GM18519 (cell line): ENCODE results near the gene CASZ1.

Source experiments
- ATAC-seq: cut with Tn5 transposase; IDR thresholded peaks from one replicate; pipeline ENCODE4 v1.9.1; 2021; ENCODE audit warnings: mild to moderate bottlenecking, moderate library complexity; ENCODE audit not compliant: unreplicated experiment, low FRiP score

CASZ1 gene

DNA sequence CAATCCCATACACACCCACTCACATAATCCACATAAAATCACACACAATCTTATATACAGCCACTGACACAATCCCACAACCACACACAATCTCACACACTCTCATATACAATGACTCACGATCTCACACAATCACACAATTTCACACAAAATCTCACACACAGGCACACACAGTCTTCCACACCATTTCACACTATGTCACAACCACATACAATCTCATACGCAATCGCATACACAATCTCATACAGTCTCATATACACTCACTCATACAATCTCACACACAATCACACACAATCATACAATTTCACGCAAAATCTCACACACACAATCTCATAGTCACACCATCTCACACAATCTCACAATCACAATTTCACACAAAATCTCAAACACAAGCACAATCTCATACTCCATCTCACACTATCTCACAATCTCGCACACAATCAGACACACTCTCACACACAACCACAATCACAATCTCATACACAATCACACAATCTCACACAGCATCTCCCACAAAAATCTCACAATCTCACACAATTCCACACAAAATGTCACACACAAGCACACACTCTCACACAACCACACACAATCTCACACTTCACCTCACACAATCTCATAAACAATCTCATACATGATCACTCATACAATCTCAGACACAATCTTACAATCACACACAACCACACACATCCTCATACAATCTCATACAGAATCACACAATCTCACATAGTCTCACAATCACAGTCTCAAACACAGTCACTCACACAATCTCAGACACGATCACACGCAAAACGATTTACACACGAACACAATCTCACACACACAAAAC, 18.5 kb downstream of the CASZ1 start:
- no peak for ATAC-seq

DNA sequence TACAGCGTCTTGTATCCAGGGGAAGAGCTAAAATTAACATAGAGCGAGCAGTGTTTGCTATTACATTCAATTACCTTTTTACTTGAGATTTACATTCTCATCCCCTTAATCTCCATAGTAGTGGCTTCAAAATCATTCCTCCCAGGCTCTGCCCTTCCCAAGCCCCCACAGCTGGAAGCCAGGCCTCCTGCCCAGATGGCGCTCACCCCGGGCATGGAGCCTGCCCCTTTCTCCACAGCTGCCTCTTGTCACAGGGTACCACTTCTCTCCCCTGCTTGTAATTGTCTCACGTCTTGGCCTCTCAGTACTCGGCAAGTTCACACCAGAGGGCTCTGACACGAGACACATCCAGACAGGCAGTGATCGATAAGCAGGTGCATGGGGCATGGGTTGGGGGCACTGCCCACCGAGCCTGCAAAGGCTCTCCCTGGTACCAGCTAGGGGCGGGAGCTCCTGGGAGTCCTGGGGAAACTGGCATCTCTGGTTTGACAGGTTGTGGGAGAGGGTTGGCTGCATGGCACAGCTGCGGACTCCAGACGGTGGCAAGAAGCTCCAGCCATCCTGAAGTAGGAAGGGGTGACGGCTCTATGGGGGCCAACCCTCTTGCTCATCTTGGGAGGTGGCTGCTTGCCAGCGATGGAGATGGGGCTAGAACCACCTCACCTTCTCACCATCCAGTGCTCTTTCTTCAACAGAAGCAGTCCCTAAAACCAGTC, 20.1 kb downstream of the CASZ1 start:
- no peak for ATAC-seq

DNA sequence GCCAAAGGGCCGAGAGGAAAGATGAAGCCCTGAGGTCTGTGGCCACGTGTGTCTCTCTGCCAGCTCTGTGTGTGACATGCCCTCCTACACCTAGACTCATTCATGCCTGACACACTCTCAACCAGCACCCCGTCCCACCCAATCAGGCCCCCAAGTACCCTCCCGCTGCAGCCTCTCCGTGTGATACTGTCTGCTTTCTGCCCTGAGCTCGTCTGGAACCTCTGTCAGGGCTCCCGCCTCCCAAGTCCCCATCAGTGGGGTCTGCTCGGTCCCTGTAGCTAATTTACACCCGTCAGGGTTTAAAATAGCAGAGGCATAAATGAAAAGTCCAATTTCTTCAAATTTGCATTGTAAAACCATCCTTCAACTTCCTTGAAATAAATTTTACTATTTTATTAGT, 20.7 kb downstream of the CASZ1 start:
- ATAC-seq: no peak

DNA sequence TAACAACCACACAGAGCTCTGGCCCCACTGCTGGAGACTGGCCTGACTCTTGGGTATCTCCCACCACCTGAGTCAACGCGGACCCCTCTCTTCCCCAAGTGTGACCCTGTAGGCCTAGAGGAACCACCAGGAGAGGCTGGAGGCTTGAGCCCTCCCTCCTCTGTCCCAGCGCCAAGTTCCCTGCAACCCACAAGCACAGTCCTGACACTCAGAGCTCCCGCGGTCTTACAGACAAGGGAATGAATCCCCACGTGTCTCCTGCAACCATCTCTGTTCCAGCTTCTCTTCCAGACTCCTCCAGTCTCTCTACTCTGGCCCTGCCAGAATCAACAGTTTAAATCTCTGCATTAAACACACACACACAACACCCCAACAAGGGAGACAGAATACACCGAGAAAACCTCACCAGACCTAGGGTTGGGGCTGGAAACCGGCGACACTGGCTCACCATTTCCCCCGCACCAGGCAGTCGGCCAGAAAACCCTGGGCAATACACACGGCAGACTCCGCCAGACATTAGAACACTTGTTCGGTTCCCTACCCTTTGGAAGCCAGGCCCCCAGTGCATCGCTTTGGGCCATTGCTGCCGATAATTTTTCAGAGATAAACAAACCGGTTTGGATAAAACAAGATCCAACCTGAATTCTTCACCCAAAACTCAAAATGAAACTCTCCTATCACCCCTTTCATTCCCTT, 21.7 kb downstream of the CASZ1 start:
- ATAC-seq: no peak

DNA sequence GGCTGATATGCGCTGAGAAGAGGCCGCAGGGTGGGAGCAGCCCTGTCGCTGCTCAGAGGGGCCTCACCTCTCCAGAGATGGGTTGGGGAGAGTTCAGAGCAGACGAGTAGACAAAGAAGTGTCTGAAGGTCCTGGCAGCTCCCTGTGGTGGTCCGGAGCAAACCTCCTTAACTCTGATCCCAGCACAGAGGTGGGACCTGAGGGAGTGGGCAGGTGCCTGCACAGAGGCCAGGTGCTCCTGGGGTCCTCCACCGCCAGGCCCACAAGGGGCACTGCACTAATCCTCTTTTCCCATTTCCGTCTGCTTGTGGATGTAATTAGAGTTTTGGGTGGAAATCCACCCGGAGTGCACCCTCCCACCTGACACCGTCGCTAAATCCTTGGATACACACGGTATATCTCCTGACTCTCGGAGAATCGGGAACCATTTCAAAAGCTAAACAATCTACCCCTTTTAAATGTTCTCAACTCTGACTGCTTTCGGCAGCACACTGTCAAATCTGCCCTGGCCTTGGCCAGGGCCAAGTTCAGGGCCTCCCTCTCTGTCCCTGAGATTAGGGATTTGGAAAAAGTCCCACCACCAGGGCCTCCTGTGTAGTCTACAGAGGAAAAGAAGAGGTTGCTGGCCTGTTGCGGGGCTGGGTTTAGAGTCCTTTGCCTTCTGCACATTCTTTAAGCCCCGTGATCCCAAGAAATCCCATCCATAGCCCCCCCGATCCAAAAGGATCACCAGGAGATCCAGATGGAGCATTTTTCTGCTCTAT, 22.4 kb downstream of the CASZ1 start:
- no peak for ATAC-seq

DNA sequence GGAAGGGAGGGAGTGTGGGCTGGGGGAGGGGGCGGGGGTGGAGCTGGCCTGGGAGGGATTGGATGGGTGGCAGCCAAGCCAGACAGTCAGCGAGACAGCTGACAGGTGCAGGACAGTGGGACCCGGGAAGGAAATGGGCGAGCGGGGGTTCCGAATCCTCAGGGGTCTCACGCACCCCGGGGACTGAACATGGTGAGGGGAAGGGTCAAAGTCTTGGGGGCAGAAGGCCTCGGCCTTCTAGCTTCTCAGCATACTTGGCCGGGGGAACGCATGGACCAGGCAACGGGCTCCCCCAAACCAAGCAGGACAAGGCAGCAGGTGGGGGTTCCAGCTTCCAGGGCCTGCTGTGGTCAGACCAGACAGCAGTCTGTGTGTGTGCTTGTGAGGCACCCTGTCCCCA, 23.1 kb downstream of the CASZ1 start:
- ATAC-seq: no peak

DNA sequence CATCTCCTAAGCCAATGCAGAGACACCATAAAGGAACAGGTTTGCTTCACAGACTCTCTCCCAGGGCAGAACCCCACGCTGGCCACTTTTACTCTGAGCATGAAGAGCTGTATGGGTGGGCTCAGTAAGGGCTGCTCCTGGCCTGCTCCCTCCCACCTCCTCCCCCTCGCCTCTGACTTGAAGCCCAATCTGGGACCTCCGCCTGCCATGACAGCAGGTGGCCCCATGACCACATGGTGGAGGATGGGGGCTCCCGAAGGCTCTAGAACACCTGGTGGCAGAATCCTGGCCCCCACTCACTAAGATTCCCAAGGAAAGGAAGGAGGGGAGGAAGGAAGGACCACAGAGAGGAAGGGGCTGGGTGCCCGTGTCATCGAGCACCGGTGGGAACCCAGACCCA, 23.7 kb downstream of the CASZ1 start:
- no peak for ATAC-seq

DNA sequence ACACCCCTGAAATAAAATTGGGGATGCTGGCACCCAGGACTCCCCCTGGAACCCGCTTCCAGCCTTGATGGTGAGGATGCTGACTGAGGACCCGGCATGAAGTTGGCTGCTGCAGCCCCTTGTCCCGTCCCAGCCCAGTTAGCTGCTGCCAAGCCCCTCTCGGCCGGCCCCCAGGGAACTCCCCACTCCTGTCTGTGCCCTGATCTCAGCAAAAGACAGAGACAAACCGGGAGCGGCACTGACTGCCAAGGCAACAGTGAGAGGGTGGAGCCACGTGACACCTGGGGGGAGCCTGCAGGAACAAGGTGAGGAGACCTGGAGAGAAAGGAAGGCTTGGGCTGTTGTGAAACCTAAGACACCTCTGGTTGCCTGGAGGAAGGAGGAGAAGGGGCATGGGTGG, 24.7 kb downstream of the CASZ1 start:
- no peak for ATAC-seq

DNA sequence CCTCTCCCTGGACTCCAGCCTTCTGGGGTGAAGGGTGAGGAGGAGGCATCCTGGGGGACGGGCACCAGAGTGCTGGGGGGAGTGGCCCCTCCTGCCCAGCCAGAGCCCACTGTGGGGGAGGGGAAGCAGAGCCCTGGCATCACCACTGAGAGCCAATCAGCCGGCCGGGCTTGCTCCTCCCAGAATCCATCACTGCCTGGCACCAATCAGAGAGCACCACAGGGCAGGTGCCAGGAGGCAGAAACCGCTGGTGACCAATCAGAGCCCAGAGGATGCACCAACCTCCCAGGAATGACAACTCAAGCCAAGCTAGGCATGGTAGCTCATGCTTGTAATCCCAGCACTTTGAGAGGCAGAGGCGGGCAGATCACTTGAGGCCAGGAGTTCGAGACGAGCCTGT, 27.9 kb downstream of the CASZ1 start:
- ATAC-seq: no peak

DNA sequence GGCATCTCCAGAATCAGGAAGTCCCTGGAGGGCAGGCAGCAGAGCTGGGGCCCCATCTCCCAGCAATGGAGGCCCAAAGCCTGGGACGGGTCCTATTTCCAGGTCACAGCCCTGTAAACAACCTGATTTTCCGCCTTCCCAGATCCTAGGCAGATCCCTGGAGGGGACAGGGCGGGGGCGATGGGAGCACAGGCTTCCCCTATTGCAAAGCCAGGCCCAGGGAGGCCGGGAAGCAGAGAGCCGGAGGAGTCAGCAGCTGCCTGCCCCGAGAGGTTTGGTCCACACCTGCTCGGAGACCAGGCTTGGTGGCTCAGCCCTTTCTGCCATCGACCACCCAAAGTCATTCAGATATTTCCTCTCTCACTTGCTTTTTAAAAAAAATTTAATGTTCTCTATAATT, 29.2 kb downstream of the CASZ1 start:
- ATAC-seq: no peak

DNA sequence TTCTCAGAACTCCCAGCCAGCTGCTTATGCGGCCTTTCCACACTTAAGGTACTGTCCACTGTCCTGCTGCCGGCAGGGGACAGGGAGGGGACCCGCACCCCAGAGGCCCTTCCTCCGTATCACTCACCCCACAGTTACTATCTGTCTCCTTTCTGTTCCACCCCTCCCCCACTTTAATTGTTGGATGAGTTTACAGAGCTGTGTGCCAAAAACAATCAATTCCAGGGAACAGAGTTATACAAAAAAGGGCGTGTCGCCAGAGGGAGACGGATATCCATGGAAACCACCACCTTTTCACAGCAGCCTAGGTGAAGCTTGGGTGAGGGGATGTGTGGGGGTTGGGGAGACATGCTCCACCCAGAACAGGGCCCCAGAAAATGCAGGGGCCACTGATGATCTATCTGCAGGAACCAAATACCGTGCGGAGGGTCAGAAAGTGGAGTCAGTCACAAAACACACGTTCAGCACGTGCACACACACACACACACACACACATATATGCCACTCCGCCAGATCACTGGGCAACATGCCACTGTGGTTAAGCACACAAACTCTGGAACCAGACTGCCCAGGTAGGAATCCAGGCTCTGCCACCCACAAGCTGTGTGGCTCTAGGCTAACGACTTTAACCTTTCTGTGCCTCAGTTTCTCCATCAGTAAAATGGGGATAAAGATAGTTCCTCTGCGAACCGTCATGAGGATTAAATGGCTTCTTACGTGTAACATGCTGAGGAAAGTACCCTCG, 30.5 kb downstream of the CASZ1 start:
- no peak for ATAC-seq

DNA sequence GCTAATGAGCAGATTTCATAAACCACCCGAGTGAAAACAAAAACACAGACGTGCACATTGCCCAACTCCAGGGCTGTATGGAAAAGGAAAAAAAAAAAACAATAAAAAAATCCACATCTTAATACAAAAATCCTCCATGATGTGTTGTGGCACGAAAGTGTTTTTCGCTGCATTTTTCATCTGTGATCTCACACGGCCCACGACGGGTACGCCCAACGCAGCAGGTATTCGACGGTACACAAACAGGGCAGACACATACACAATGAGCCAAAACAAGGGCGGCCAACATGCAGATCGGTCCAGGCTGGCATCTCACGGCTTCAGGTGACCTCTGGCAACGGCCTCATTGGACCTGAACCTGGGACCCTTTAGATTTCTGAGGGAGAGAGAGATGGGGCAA, 31.1 kb downstream of the CASZ1 start:
- no peak for ATAC-seq

DNA sequence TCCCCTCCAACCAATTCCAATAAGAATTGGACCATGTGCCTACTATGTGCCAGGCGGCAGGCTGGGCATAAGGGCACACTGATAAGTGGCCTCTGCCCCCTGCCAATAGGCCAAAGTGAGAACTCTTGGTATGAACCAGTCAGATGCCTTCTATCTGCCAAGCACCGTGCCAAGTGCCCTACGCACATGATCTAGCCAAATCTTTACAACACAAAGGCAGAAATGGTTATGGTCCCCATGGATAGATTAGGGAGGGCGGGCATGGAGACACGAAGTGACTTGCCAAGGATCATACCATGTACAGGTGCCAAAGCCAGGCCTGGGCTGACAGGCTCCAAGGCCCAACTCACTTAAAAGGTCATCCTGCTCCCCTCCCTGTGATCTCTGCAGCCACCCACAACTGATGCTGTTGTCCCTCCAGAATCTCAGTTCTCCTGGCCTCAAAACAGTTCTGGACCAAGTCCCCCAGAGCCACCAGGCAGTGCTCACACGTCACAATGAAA, 32.1 kb downstream of the CASZ1 start:
- no peak for ATAC-seq

DNA sequence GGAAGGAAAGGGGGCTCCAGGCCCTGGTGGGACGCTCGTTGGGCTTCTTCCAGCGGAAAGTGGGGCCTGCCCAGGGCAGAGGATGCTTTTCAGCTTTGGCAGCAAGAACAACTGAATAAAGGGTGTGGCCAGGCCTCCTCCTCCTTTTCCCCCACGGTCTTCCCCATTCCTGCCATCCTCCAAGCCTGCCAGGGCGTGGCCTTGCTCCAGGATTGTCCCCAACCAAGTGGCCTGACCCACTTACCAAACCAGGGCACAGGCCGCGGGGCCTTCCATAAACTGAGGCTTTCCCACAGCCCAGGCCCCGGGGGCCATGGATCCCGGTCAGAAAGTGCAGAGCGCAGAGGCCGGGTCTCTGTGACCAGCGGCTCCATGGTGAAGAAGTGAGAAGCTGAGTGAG, 33.6 kb downstream of the CASZ1 start:
- no peak for ATAC-seq

DNA sequence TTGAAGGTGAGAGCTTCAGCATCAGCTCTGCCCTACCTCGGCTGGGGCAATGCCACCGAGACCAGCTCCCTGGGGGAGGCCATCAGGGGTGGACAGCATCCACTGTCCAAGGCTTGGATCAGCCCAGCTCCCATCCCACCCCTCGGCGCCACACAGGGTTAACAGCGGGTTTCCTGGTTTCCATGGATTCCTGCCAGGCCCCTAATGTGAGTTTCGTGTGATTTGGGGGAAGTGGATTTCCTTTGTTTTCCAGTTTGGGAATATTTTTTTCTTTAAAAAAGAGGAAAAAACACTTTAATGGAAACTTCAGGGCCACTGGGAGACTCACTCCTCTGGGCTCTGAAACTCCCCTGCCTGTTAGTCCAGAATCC, 34.3 kb downstream of the CASZ1 start:
- no peak for ATAC-seq

DNA sequence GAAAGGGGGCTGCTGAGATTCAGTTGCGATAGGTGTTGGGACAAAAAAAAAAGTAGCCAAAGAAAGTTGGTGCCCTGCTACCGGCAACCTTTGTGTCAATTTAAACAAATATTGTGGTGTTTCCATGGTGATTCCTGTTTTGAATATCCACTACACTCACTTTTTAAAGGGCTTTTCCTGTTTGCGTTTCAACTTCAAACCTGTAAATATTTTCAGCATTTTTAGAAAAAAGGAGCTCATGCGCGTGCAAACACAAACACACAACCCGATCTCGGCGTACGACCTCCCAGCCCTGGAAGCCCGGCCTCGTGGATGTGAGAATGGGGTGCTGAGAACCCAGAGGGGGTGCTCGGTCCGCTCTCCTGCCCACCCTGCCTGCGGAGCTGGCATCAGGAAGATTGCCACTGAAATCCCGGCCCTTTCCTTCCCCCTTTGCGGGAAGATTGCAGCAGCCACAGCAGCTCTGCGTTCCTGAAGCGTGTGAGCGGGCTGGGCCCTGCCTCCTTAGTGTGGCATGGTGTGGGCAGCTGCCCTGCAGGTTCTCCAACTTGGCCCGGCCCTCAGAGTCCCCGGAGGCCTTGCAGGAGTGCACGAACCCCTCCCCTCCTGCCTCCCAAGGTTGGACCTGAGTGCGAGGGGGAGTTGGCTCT, 34.8 kb downstream of the CASZ1 start:
- ATAC-seq: no peak

DNA sequence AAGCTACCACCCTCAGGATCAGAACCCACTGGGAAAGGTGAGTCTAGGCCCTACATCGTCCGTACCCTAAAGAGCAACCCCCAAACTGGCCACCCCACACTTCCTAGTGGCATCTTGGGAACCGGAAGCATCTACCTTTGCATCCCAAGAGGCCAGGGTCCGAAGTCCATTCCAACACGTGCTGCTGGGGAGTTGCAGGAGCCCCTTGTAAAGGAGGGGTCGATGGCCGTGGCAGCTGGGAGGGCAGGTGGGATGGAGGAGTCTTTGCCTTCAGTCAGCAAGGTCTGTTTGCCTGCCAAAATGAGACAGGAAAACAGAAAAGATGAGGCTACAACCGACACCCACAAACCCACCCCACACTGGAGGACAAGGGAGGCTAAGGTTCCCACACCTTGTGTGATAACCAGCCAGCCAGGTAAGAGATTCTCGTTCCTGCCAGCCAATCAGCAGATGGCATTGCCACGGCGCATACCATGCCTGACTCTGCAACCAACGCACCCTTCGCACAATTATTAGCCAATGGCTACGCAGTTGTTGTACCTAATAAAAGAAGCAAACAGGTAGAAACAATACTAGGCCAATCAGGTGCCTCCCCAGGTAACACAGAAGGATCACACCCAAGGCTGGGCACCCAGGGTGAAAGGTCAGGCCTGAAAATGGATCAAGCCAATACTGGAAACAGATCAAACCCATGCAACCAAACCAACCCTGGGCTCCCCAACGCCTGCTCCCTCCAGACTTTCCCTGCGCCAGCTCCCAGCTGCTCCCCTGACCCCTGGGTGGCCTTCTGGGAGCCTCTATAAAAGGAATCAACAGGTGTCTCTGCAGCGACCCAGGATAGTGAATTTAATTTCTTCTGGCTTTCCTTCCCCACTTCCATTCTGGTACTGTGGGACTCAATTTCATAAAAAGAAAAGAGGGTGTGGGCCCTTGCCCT, 35.6 kb downstream of the CASZ1 start:
- no peak for ATAC-seq

DNA sequence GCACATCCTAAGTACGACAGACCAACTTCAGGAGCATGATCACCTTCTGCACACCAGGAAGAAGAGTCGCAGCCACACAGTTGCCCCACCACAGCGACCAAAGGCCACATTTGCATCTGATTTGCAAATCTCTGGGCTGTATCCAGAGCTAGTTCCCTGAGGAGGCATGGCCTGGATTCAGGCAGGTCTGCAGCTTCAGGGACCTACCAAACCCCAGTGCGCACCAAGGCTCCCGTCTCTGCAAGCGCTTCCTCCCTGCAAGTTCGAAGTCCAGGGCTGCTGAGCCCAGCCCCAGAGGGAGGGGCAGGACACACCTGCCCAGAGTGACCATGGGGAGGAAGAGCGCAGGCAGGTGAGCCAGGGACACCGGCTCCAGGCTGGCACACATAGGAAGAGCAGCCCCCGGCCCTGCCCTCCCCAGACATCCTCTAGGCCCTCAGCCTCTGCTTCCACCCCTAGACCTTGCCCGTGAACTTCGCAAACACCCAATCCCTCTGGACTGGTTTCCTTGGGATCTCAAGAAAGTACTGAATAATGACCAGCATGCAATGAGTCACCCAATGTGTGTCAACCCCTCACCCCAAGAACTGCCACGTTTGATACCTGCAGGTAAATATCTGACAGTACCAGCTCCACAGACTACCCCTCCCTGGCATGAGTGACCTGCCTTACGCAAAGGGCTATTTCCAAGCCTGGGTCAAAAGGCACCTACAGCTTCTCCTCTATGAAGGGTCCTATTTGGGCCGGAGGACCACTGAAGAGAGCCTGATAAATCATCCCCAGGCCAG, 36.8 kb downstream of the CASZ1 start:
- no peak for ATAC-seq
